Muscle of arm (tissue), 12 donors: ENCODE measurements around the gene INTU. TPM values are rescaled to one million over a fixed set of nuclear protein-coding genes. Genes with fewer than 3 reads are reported as not detected.
"Not testable (repeated sequence)": the region's sequence is repeated elsewhere in the genome, so short reads cannot be mapped to it uniquely, and the experiment has no call there.

Source experiments
- DNase-seq: peaks from one replicate; pipeline ENCODE4 v3.0.0-alpha.2; 2013
- polyA plus RNA-seq, 12 donors: library from polyadenylated mRNA; unstranded; fragments of 120-200 nt; gene quantifications; one replicate each; pipeline ENCODE4 v1.2.1, GENCODE V29; 2013; ENCODE audit not compliant: insufficient read length in 12 of 12

The INTU gene
- polyA plus RNA-seq, 12 donors, result 6.7 to 19.8 (median 10.6) TPM; not detected in 1

DNA sequence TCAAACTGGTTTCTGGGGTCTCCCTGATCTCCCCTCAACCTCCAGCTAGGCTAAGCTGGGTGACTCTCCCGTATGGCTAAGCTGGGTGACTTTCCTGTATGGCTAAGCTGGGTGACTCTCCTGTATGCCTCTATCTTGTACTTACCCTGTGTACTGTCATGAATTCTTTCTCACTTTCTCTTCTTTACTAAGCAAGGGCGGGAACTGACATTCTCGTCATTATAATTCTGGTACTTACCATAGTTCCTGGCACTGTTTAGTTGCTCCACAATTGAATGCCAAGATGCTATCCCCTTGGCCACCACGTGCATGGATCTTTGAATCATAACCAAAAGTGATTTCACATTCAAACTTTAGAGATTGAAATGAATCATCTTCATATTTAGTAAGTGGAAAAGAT is 8.8 kb downstream of the INTU start:
- no peak for DNase-seq

DNA sequence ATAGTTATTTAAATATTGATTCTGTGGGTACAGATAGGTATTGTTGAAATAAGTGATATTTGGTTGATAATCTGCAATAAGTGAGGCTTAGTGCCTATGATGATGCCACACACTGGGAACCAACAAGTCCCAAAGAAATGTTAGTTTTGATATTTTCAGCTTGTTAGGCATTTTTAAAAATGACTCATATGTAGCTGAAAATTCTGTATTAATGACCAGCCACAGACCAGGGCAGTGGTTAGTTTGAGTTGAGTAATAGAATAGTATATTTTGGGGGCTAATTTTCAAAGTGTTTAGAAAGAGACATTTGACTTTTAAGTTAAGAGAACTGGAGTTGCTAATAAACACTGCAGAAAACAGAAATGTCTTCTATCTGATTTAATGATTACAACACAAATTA is 9.4 kb downstream of the INTU start:
- no peak for DNase-seq

DNA sequence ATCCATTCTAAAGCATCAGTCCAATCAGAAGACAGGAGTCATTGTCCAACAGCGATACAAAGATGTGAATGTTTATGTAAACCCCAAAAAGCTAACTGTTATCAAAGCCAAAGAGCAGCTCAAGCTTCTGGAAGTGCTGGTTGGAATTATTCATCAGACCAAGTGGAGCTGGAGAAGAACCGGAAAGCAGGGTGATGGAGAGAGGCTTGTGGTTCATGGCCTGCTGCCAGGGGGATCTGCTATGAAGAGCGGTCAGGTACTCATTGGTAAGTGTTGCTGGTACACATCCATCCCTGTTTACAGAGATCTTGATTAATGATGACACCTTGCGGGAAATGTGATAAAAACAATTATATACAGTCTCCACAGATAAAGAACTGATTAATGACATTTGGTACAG is 11.0 kb downstream of the INTU start:
- DNase-seq, result no peak

DNA sequence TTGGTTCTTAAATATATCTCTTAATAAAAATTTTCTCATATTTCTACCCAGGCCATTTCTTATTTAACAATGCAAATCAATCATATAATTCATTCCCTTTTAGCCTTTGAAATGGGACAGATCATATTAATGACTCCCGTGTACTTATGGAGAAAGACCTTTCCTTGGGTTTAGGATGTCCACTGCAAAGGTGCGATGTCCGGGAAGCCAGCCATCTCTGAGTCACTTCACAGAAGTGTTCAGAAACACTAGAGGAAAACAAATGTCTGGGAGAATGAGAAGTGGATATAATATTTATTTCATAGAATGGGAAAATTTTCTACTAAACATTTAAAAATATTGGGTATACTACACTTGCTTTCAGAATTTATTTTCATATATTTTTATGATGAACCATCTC is 15.3 kb downstream of the INTU start:
- no peak for DNase-seq

DNA sequence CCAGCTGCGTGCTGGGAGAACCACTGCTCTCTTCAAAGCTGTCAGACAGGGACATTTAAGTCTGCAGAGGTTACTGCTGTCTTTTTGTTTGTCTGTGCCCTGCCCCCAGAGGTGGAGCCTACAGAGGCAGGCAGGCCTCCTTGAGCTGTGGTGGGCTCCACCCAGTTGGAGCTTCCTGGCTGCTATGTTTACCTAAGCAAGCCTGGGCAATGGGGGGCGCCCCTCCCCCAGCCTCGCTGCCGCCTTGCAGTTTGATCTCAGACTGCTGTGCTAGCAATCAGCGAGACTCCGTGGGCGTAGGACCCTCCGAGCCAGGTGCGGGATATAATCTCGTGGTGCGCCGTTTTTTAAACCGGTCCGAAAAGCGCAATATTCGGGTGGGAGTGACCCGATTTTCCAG is 22.8 kb downstream of the INTU start:
- DNase-seq, result not testable (repeated sequence)

DNA sequence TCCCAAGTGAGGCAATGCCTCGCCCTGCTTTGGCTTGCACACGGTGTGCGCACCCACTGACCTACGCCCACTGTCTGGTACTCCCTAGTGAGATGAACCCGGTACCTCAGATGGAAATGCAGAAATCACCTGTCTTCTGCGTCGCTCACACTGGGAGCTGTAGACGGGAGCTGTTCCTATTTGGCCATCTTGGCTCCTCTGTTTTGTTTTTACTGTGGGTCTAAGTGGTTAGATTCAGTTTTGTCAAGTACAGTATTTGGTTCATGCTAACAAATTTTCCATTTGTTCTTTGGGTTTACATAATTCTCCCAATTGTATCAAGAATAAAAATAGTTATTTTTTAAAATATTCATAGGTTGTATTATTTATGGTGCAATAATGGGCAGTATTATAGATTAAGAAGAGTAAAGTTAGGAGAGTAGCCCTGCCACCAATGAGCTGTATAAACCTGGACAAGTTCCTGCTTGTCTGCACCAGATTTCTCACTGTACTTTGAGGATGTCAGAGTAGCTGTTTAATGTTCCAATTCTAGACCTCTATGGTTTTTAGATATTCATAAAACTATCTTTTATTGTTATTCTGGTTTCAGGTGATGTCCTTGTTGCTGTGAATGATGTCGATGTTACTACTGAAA is 23.4 kb downstream of the INTU start:
- DNase-seq, result no peak

DNA sequence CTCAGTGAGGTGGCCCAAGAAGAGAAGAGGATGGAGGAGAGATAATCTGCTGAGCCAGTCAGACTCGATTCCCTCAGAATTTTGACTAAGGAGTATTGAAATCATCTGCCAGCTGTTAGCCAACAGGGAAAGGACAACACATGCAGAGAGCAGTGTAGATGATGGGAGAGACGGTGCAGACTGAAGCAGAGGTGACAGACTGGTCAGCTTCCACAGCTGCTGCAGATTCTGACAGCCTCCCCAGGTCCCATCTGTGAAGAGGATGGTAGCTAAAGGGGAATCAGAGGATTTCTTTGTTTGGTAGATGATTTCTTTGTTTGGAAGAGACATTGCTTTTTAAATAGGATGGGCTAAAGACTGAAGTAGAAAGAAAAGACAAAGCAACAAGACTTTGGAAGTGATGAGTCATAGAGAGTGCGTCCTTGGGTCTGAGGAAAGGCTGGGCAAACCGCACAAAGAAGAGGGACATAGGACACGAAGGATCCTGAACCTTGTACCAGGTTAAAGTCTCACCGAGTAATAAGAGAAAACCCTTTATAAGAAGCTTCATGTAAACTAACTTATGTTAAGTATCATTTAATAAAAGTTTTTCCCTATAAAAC is 27.6 kb downstream of the INTU start:
- no peak for DNase-seq

DNA sequence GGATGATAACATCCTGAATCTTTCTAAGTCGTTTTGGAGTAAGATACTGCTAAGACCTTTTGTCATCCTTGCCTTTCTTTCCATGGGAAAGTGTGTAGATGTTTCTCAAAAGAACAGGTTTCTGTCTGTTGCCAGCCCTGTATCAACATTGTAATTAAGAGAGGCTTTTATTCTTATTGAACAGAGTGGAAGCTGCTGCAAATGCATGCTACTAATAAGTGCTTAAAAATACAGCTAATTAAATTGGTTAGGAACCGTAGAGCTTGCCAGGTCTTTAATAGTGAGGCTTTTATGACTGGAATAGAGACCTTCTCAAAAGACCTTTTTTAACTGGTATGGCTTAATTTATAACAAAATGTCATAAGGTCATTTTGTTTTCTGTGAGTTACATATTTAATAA is 34.4 kb downstream of the INTU start:
- no peak for DNase-seq

DNA sequence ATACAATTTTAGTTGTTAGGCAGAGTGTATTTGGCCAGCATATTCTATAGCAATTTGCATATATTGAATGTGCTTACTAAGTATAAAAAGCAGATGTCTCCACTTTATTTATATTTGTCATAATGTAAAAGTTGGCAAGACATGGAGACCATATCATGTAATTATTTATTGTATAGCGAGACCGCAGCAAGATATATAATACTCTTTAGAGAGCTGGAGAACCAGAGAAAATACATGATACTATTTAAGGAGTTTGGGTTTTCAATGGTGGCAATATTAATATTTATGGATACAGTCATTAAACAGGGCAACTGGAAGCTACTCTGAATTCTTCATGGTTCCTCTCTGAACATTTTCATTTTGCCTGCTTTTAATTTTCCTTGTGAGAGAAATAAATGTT is 35.0 kb downstream of the INTU start:
- DNase-seq, result no peak

DNA sequence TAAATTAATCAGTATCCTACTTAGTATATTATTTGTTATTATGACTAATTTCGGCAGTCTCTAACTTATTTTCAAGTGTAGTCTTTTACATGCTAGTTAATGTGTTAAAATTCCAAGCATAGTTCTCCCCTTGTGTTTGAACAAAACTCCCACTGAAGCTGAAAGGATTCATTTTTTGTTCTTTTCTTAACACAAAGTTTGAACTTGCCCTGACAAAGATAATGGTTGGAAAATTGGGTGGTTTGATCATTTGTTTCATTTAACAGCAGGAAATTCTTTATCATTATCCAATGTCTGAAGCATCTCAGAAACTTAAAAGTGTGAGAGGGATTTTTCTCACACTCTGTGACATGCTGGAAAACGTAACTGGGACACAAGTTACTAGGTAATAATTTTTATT is 36.0 kb downstream of the INTU start:
- no peak for DNase-seq

DNA sequence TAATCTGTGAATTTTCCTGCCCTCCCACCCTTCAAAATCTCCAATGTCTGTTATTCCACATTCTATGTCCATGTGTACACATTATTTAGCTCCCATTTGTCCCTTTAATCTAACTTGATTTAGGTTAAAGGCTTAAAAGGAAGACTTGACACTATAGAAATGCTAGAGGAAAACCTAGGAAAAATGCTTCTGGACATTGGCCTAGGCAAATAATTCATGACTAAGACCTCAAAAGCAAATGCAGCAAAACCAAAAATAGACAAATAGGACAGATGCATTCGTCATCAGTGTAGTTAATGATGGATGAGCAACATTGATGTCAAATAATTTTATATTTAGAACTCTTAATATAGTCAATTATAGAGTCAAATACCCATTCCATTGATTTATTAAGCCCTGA is 36.9 kb downstream of the INTU start:
- DNase-seq, result no peak

DNA sequence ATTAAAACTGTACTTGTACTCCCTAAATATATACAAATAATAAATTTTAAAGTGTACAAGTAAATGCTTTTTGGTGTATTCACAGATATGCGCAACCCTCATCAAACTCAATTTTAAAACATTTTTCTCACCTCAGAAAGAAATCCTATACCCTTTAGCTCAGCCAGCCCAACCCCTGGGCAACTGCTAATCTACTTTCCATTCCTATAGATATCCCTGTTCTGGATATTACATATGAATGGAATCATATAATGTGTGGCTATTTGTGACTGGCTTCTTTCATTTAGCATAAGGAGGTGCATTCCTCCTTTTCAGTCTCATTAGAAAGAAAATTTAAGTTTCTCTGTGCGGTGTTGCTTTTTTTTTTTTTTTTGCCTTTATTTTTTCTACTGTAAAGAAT is 39.4 kb downstream of the INTU start:
- DNase-seq, result no peak

DNA sequence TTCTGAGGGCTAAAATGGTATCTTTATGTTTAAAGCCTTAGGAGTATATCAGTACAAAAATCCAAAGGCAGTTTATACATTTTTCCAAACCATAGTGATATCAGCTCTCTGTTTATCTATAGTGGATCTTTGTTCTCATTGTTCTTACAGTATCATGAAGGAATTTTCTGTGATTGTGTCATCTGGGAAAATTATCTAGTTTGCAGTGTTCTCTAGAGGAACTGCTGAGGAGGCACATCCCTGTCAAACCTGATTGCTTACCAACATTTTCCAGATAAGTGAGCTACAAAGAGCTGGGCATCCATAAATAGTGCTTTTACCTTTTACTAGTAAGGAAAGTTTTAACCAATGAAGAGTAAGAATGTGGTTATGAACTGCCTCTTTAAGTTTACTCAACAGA is 52.5 kb downstream of the INTU start:
- no peak for DNase-seq

DNA sequence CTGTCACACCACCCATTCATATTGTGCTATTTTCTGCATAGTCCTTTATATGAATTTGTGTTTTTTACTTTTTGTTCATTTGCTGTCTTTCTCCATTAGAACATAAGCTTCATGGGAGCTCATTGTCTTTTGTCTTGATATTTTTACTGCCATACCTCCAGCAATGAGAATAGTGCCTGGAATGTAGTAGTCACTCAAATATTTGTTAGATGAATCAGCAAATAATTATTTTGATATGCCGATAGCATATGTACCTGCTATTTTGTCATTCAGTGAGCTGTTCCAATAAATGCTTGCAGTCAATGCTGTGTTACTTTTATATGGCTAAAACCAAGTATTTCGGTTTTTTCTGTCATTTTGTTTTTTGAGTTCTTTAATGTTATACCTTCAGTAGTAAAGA is 53.9 kb downstream of the INTU start:
- no peak for DNase-seq

DNA sequence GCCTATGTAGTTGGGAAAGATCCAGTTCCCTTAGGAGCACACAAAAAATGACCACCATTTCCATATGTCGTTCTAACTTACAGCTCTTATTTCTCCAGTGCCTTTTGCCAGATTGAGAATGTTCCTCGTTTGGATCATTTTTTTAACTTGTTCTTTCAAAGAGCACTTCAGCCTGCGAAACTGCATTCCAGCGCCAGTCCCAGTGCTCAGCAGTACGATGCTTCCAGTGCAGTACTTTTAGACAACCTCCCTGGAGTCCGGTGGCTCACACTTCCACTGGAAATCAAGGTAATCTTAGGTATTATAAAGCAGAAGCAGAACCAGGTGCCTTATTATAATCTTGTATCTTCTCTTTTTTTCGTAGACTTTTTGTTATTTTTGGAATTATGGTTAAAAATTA is 54.8 kb downstream of the INTU start:
- no peak for DNase-seq

DNA sequence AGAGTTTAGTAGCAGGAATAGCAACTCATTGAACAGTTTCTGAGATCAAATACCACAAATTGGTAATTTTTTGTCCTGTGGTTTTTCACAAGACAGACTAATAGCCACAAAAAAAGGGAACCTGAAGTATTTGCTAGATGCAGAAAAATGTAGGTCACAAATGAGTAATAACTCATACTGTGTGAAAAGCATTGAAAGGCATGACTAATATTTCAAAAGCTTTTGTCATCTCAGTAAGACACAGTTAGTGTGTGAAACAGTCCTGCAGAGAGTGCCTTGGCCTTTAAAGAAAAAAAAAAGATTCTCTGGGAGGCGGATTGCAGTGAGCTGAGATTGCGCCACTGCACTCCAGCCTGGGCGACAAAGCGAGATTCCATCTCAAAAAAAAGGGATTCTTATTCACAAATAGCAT is 66.0 kb downstream of the INTU start:
- no peak for DNase-seq

DNA sequence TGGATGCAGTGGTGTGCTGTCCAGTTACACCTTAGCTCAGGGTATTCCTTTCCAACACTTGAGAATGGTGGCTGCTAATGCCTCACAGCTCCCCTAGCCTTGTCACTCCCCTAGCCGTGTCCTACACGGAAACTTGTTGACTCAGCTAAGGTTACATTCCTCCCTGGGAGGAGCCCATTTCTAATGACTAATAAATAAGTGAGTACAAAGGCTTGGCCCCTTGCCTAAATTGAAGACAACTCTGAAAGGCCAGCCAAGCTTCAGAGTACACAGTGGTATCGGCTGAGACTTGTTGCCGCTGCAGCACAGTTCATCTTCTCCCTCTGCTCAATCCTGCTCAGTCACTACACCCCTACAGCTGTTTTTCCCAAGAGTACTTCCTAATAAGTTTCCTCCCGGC is 76.2 kb downstream of the INTU start:
- DNase-seq, result no peak

DNA sequence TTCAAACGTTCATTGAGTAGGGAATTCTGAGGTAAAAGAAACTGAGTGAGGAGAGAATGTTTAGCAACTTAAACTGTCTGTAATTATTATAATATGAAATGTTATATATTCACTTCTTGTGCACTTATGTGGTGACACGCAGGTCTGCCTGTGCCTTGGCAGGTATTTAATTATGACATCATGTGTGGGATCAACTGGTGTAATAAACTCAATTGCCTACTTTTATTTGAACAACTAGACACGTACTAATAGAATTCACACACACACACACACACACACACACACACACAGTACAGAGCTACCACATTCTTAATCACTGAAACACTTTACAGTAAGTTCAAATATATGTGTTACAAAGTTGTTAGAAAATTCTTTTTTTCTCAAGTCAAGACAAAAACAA is 76.7 kb downstream of the INTU start:
- no peak for DNase-seq

DNA sequence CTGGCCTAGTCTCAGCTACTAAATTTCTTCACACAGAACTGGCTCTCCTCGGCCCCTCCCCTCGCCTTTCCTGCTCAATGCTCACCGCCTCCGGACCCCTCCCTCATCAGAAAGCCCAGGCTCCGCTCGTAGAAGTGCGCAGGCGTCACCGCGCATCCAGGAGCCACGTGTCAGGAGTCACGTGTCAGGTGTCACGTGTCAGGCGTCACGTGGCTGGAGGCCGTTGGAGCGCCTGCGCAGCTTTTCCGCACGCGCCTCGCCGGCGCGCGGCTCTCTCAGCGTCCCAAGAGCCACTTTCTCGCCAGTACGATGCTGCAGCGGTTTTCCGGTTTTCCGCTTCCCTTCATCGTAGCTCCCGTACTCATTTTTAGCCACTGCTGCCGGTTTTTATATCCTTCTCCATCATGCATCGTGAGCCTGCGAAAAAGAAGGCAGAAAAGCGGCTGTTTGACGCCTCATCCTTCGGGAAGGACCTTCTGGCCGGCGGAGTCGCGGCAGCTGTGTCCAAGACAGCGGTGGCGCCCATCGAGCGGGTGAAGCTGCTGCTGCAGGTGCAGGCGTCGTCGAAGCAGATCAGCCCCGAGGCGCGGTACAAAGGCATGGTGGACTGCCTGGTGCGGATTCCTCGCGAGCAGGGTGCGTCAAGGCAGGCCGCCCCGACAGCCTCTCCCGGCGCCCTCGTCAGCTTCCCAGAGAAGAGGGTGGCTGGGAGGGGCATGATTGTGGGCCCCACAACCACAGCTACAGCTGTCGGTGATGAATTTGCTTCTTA is 97.6 kb downstream of the INTU start, which contains the start of gene SLC25A31:
SLC25A31 (plus strand) TSS at position 259 of the 772 bp plus-strand sequence; CDS start at position 405, 146 bp downstream.
- DNase-seq, result no peak

DNA sequence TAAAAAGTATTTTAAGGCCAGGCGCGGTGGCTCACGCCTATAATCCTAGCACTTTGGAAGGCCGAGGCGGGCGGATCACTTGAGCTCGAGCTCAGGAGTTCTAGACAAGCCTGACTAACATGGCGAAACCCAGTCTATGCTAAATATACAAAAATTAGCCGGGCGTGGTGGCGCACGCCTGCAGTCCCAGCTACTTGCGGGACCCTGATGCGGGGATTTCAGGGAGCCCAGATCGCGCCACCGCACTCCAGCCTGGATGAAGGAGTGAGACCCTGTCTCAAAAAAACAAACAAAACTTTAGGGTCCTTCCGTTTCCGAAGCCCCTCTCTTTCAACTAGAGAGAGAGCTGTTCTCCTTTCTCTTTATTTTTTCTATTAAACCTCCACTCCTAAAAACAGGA is 98.6 kb downstream of the INTU start:
- DNase-seq, result no peak

DNA sequence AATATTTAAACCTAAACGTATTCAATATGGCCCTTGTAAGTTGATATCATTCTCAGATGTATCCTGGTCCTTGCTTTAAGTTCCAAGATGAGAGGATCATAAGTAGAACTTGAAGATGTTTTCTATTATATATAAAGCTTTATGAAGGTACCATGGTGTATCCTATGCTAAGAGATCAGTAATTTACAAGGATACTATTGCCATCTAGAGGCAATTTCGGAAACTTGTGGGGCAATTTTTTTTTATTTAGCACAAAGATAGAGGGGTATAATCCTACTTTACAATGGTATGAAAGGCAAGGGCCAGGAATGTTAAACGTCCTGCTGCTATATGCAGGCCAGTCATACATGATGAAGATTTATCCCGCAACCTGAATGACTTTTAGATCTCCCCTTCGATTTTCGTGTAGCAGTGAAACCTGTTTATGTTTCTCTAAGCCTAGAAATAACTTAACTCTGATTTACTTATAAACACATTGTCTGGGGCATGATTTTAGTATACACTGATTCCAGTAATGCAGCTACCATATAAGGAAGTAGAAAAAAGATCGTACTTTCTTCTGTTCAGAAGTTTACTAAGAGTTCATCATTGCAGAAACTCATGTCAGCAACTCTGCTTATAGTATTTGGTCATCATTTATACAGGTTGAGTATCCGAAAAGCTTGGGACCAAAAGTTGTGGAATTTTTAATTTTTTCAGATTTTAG is 100.0 kb downstream of the INTU start:
- peak; percentile 32 for DNase-seq

DNA sequence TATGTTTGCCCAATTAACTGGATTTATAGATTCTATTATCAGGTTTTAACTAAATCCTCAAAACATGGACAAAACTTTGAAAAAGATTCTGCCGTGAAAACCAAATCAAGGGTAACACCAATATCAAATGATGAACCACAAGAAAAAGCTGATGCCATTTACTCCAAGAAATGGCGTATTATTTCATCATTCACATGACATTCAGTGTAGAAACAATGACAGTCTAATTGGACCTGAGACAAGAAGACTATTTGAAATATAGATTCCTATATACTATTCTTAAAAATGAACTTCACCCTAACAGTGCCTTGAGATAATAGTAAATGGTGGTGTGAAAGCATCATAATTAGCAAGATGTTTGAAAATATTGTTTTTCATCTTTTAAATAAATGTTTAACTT is 102.2 kb downstream of the INTU start:
- no peak for DNase-seq

DNA sequence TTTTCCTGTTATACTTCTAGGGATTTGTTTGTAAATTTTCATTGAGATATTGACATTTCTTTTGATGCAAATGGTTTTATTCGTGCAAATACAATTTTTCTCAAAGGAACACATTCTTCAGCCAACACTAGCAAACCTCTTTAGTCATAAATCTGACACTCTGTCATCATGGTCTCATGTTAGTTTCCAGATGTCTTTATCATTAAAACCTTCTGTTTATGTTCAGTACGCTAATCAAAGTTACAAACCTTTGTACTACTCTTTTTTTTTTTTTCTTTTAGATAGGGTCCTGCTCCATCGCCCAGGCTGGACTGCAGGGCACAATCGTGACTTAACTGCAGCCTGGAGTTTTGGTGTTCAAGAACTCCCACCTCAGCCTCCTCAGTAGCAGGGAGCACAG is 104.5 kb downstream of the INTU start:
- peak; percentile 21 for DNase-seq
